OCI-LY1 (cell line): ENCODE data around the gene GNG2.

ENCODE experiments used
- H2AFZ ChIP-seq: fragments of 200-600 bp; sonication (generic), shearing (Covaris generic); 2 replicates; pipeline ENCODE4 v1.6.0; 2014; ENCODE audit warnings: antibody characterized with exemption, mild to moderate bottlenecking, low read length
- H3F3A ChIP-seq: fragments of 200-600 bp; sonication (generic), shearing (Covaris generic); 2 replicates; pipeline ENCODE4 v1.6.0; 2014; ENCODE audit warnings: mild to moderate bottlenecking, antibody characterized with exemption, low read length, moderate library complexity; ENCODE audit not compliant: insufficient read depth
- H3K27ac ChIP-seq: fragments of 200-600 bp; sonication (generic); 2 replicates; pipeline ENCODE4 v1.5.1; 2014; ENCODE audit warnings: low read length, mixed run types, mild to moderate bottlenecking, low read depth; ENCODE audit not compliant: poor library complexity, severe bottlenecking
- H3K27me3 ChIP-seq: fragments of 200-600 bp; sonication (generic); 2 replicates; pipeline ENCODE4 v1.6.0; 2014; ENCODE audit warnings: antibody characterized with exemption, mild to moderate bottlenecking, low read length, moderate library complexity; ENCODE audit not compliant: insufficient read depth
- H3K36me3 ChIP-seq: fragments of 200-600 bp; sonication (generic); 2 replicates; pipeline ENCODE4 v1.6.1; 2014; ENCODE audit warnings: mild to moderate bottlenecking, antibody characterized with exemption, low read length, moderate library complexity, mixed read lengths; ENCODE audit not compliant: insufficient read depth
- H3K4me1 ChIP-seq: fragments of 200-600 bp; sonication (generic); 2 replicates; pipeline ENCODE4 v1.5.1; 2014; ENCODE audit warnings: mild to moderate bottlenecking, low read length, moderate library complexity; ENCODE audit not compliant: insufficient read depth, severe bottlenecking
- H3K4me2 ChIP-seq: fragments of 200-600 bp; sonication (generic), shearing (Covaris generic); 2 replicates; pipeline ENCODE4 v1.6.1; 2014; ENCODE audit warnings: low read length
- H3K4me3 ChIP-seq: fragments of 200-600 bp; sonication (generic); 2 replicates; pipeline ENCODE4 v1.5.1; 2014; ENCODE audit warnings: low read length, low read depth, mild to moderate bottlenecking, mixed read lengths; ENCODE audit not compliant: poor library complexity, severe bottlenecking
- H3K79me2 ChIP-seq: fragments of 200-600 bp; shearing (Covaris generic); 2 replicates; pipeline ENCODE4 v1.6.1; 2016; ENCODE audit warnings: mixed run types, low read length, mixed read lengths; ENCODE audit not compliant: insufficient read depth
- H3K9ac ChIP-seq: fragments of 200-600 bp; sonication (generic), shearing (Covaris generic); 2 replicates; pipeline ENCODE4 v1.6.1; 2014; ENCODE audit warnings: mild to moderate bottlenecking, low read length, mixed read lengths
- H3K9me2 ChIP-seq: fragments of 200-600 bp; sonication (generic), shearing (Covaris generic); 2 replicates; pipeline ENCODE4 v1.6.1; 2014; ENCODE audit warnings: low read depth, mild to moderate bottlenecking, low read length, mixed read lengths
- H3K9me3 ChIP-seq: fragments of 200-600 bp; shearing (Covaris generic); 2 replicates; pipeline ENCODE4 v1.6.1; 2014; ENCODE audit warnings: low read length, mixed read lengths
- H4K20me1 ChIP-seq: fragments of 200-600 bp; sonication (generic), shearing (Covaris generic); 2 replicates; pipeline ENCODE4 v1.6.0; 2016; ENCODE audit warnings: mild to moderate bottlenecking, low read length; ENCODE audit not compliant: insufficient read depth
- EZH2 ChIP-seq: fragments of 200-600 bp; sonication (generic), shearing (Covaris generic); IDR thresholded peaks from 2 replicates; pipeline ENCODE4 v1.8.0; 2017; ENCODE audit warnings: borderline replicate concordance, mixed run types, mild to moderate bottlenecking, antibody characterized with exemption, low read length, moderate library complexity, mixed read lengths
- TF ChIP-seq, protein P1 (sequence below): fragments of 200-600 bp; sonication (generic), shearing (Covaris generic); IDR thresholded peaks from 2 replicates; pipeline ENCODE4 v1.5.1; 2017; ENCODE audit warnings: mild to moderate bottlenecking, antibody characterized with exemption, low read length, moderate library complexity, mixed read lengths

The GNG2 gene

DNA sequence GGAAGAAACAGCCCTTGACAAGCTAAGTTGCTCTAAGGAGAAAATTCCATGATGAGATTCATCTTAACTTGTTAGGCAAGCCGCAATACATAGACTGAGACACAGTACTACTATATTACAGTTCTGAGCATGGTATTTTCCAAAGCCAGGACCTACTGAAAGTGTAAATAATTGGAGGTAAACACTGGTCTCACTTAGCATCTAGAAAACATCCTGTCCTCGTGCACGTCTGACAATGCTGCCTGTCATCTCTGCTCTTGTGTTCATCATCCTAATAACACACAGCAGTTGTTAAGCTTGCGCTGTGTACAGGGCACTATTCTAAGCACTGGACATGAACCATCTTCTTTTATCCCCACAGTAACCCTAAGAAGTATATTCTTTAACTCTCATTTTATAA lies 64.2 kb downstream of the GNG2 start:
- H3K9me2 ChIP-seq: no peaks in the 10 kb centered on the region
- no peaks in the 10 kb centered on the region for H3K79me2 ChIP-seq

DNA sequence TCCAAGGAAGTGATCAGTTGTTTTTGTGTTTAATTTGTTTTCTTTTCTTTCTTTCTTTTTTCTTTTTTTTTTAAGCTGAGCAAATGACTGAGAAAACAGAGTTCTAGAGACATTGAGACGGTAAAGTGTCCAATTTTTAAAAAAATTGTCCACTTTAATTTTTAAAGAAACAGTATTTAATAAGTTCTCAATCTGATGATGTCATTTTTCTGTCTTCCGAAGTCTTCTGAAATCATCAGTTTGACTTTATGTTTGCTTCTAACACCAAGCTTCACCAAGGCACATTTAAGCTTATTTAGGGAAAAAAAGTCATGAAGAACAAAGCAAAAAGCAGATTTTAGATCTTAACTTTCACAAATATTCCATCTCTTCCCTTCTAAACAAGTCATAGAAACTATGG lies 65.6 kb downstream of the GNG2 start:
- Histone ChIP-seq H3K36me3 (no peaks in the 10 kb centered on the region), H3K4me1 (no peaks in the 10 kb centered on the region), H4K20me1 (no peaks in the 10 kb centered on the region), H3F3A (no peaks in the 10 kb centered on the region), H3K4me2 (no peak overlapping the region), H3K9me2 (no peaks in the 10 kb centered on the region), H3K79me2 (no peaks in the 10 kb centered on the region), H3K27ac (no peak overlapping the region), H3K9ac (no peak overlapping the region), H3K4me3 (no peak overlapping the region), H2AFZ (no peak overlapping the region), H3K9me3 (no peaks in the 10 kb centered on the region), H3K27me3 (no peaks in the 10 kb centered on the region)
- TF ChIP-seq EZH2: no peak
- TF ChIP-seq, protein P1, sequence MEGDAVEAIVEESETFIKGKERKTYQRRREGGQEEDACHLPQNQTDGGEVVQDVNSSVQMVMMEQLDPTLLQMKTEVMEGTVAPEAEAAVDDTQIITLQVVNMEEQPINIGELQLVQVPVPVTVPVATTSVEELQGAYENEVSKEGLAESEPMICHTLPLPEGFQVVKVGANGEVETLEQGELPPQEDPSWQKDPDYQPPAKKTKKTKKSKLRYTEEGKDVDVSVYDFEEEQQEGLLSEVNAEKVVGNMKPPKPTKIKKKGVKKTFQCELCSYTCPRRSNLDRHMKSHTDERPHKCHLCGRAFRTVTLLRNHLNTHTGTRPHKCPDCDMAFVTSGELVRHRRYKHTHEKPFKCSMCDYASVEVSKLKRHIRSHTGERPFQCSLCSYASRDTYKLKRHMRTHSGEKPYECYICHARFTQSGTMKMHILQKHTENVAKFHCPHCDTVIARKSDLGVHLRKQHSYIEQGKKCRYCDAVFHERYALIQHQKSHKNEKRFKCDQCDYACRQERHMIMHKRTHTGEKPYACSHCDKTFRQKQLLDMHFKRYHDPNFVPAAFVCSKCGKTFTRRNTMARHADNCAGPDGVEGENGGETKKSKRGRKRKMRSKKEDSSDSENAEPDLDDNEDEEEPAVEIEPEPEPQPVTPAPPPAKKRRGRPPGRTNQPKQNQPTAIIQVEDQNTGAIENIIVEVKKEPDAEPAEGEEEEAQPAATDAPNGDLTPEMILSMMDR: no peak

More for the DNA sequence above, 64.2 kb downstream of the GNG2 start:
- no peak overlapping the region for H3K9ac ChIP-seq
- H4K20me1 ChIP-seq: no peaks in the 10 kb centered on the region
- no peaks in the 10 kb centered on the region for H3K36me3 ChIP-seq
- no peaks in the 10 kb centered on the region for H3K27me3 ChIP-seq
- H3K27ac ChIP-seq: no peak overlapping the region
- H3K9me3 ChIP-seq: no peaks in the 10 kb centered on the region
- no peak overlapping the region for H2AFZ ChIP-seq
- H3K4me2 ChIP-seq: no peak overlapping the region
- no peaks in the 10 kb centered on the region for H3F3A ChIP-seq
- TF ChIP-seq, protein P1: no peak
- no peak overlapping the region for H3K4me3 ChIP-seq
- H3K4me1 ChIP-seq: no peaks in the 10 kb centered on the region

DNA sequence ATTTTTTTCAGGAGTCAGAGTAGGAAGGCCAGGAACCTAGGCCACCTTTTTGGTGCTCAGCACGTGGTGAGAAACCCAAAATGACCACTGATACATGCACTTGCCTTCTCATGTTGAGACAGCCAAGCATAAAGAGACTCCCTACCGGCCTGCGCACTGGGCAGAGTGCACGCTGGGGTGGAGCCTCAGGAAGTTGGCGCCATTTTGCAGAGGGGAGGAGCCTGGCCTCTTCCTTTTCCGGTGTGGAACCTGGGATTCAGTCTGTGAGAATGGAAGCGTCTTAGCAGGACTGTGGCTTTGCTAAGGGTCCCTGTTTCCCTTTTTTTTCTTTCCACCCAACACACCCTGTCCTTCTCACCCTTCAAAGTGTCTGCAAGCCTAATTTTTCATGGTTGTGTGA lies 66.0 kb downstream of the GNG2 start:
- Histone ChIP-seq H3K9me2 (no peaks in the 10 kb centered on the region), H4K20me1 (no peaks in the 10 kb centered on the region), H3K9me3 (no peaks in the 10 kb centered on the region), H3F3A (no peaks in the 10 kb centered on the region), H3K27ac (no peak overlapping the region), H3K79me2 (no peaks in the 10 kb centered on the region), H3K27me3 (no peaks in the 10 kb centered on the region), H2AFZ (no peak overlapping the region), H3K4me1 (no peaks in the 10 kb centered on the region), H3K4me3 (no peak overlapping the region), H3K9ac (no peak overlapping the region), H3K36me3 (no peaks in the 10 kb centered on the region), H3K4me2 (no peak overlapping the region)
- no peak for TF ChIP-seq EZH2
- TF ChIP-seq, protein P1: no peak
